Muscle layer of duodenum (tissue), 2 donors: Measurements from ENCODE around the gene PREP.

Source experiments
- H3K27ac ChIP-seq: one replicate; pipeline ENCODE4 v1.7.0; 2013; ENCODE audit warnings: mild to moderate bottlenecking, low read length
- H3K27me3 ChIP-seq: one replicate; pipeline ENCODE4 v1.7.0; 2013; ENCODE audit warnings: low read depth, mild to moderate bottlenecking, control low read depth, low read length
- H3K36me3 ChIP-seq, 2 donors: one replicate each; pipeline ENCODE4 v1.7.0; 2013; ENCODE audit warnings: low read length in 2 of 2, control low read depth in 1 of 2, mild to moderate bottlenecking in 1 of 2; ENCODE audit not compliant: insufficient read depth in 2 of 2, control insufficient read depth in 1 of 2
- H3K4me1 ChIP-seq, 2 donors: one replicate each; pipeline ENCODE4 v1.7.0; 2013; ENCODE audit warnings: low read length in 2 of 2, mild to moderate bottlenecking in 2 of 2, control low read depth in 1 of 2, moderate library complexity in 1 of 2; ENCODE audit not compliant: insufficient read depth in 2 of 2, control insufficient read depth in 1 of 2
- H3K4me3 ChIP-seq, 2 donors: one replicate each; pipeline ENCODE4 v1.7.0; 2013; ENCODE audit warnings: low read length in 2 of 2, low read depth in 1 of 2, mild to moderate bottlenecking in 1 of 2
- H3K9me3 ChIP-seq, 2 donors: one replicate each; pipeline ENCODE4 v1.7.0; 2013; ENCODE audit warnings: low read length in 2 of 2, control low read depth in 1 of 2, mild to moderate bottlenecking in 1 of 2; ENCODE audit not compliant: control insufficient read depth in 1 of 2
- donor health status: healthy.

The PREP gene

DNA sequence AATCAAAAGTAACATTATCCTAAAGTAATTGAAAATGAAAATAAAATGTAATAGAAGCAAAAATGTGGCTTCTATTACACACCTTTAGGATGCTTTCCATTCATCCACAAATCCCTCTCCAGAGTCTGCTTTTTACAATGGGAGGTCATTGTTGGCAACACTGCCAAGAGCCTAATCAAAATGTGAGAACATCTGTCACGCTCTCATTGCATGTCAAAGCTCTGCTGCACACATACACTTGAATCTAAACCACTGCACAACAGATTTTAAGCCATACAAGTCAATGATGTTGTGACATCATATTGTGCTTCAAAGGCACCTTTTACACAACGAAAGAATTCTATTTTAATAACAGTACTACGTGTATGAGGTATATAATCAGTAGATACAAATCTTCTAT lies 82.1 kb downstream of the PREP start:
- Histone ChIP-seq H3K27me3 (no peaks in the 10 kb centered on the region), H3K4me1 (no peaks in the 10 kb centered on the region), H3K36me3 (peaks cover 29 to 46% of the 10 kb centered on the region in 2 donors), H3K9me3 (no peaks in the 10 kb centered on the region), H3K27ac (no peak overlapping the region), H3K4me3 (no peak overlapping the region)

- H3K36me3 ChIP-seq: peaks cover 29 to 49% of the 10 kb centered on the region in 2 donors
- no peaks in the 10 kb centered on the region for H3K4me1 ChIP-seq
- no peak overlapping the region for H3K4me3 ChIP-seq
- no peaks in the 10 kb centered on the region for H3K9me3 ChIP-seq
- no peaks in the 10 kb centered on the region for H3K27me3 ChIP-seq
- no peak overlapping the region for H3K27ac ChIP-seq
These were observed 82.6 kb downstream of the PREP start for GRCh38 chr6:105320271-105320670.

GRCh38 chr6:105319331-105319730 lies 83.6 kb downstream of the PREP start:
- Histone ChIP-seq H3K27ac (no peak overlapping the region), H3K36me3 (peaks cover 30 to 44% of the 10 kb centered on the region in 2 donors)

GRCh38 chr6:105318660-105319059 lies 84.2 kb downstream of the PREP start:
- Histone ChIP-seq H3K9me3 (no peaks in the 10 kb centered on the region), H3K27me3 (no peaks in the 10 kb centered on the region), H3K36me3 (peaks cover 30 to 40% of the 10 kb centered on the region in 2 donors), H3K27ac (no peak overlapping the region), H3K4me3 (no peak overlapping the region), H3K4me1 (no peaks in the 10 kb centered on the region)

More at GRCh38 chr6:105319331-105319730, 83.6 kb downstream of the PREP start:
- no peaks in the 10 kb centered on the region for H3K27me3 ChIP-seq
- no peaks in the 10 kb centered on the region for H3K4me1 ChIP-seq
- no peaks in the 10 kb centered on the region for H3K9me3 ChIP-seq
- no peak overlapping the region for H3K4me3 ChIP-seq

GRCh38 chr6:105317607-105318533 lies 85.0 kb downstream of the PREP start:
- no peaks in the 10 kb centered on the region for H3K9me3 ChIP-seq
- H3K27me3 ChIP-seq: no peaks in the 10 kb centered on the region
- peaks cover 27 to 33% of the 10 kb centered on the region in 2 donors for H3K36me3 ChIP-seq
- no peak overlapping the region for H3K4me3 ChIP-seq
- H3K4me1 ChIP-seq: no peaks in the 10 kb centered on the region
- no peak overlapping the region for H3K27ac ChIP-seq

DNA sequence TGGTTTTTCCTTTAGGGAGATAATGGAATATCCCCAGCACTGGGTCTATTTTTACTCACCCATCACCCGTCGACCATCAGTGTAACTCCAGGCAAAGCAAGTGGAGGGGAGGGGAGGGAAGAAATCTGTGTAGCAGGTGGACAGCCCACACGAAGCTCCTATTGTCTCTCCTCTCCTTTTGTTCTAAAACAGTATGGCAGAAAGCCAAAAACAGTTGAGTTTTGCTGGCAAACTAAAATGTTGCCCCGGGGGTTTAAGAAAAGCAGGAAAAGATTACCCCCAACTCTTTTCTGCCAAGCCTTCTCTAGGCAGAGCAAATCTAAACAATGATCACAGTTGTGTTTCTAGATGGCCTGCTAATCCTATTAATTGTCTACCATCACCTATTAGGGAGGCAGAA lies 89.7 kb downstream of the PREP start:
- H3K4me3 ChIP-seq: no peak overlapping the region
- H3K9me3 ChIP-seq: no peaks in the 10 kb centered on the region
- H3K36me3 ChIP-seq: peaks cover 14 to 16% of the 10 kb centered on the region in 2 donors
- no peaks in the 10 kb centered on the region for H3K27me3 ChIP-seq
- no peaks in the 10 kb centered on the region for H3K4me1 ChIP-seq
- no peak overlapping the region for H3K27ac ChIP-seq

DNA sequence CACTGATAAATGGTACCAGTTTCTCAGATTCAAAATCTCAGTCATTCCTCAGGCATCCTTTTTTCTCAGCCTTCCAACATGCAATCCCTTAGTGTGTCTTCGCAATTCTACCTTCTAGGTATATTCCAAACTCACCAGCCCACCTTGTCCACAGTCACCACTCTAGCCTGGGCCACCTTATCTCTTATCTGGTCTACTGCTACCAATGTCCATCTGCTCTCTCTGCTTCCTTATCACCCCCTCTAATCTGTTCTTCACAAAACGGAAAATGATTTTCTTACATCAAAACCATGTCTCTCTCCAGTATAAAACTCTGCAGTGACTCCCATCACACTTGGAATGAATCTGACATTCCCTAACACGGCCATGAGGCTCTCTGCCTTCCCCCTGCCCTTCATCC lies 91.9 kb downstream of the PREP start:
- Histone ChIP-seq H3K4me1 (no peaks in the 10 kb centered on the region), H3K27me3 (no peaks in the 10 kb centered on the region), H3K27ac (no peak overlapping the region), H3K36me3 (peaks cover 5 to 11% of the 10 kb centered on the region in 2 donors), H3K9me3 (no peaks in the 10 kb centered on the region), H3K4me3 (no peak overlapping the region)

DNA sequence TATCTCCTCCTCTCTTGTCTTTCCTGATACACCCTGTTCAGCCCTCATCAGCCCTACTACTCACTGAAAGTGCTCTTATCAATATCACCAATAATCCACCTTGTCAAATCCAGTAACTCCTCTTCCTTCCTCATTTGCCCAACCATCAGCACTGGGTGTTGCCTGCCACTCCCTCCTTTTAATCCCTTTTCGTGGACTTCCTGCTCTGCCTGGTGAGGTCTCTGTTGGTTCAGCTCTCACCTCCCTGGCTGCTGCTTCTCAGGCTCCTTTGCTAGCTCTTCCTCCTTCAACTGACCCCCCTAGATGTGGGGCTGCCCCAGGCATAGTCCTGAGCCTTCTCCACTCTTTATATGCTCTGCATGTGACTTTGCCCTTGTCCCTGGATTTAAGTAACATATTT lies 92.5 kb downstream of the PREP start:
- Histone ChIP-seq H3K4me3 (no peak overlapping the region), H3K36me3 (peaks cover 0 to 7% of the 10 kb centered on the region in 2 donors), H3K9me3 (no peaks in the 10 kb centered on the region), H3K27me3 (no peaks in the 10 kb centered on the region), H3K27ac (no peak overlapping the region), H3K4me1 (no peaks in the 10 kb centered on the region)

- Histone ChIP-seq H3K36me3 (peaks cover 0 to 4% of the 10 kb centered on the region in 2 donors), H3K4me3 (no peak overlapping the region), H3K27ac (no peak overlapping the region), H3K27me3 (no peaks in the 10 kb centered on the region), H3K4me1 (no peaks in the 10 kb centered on the region), H3K9me3 (no peaks in the 10 kb centered on the region)
These were observed 94.0 kb downstream of the PREP start for GRCh38 chr6:105308840-105309239.

DNA sequence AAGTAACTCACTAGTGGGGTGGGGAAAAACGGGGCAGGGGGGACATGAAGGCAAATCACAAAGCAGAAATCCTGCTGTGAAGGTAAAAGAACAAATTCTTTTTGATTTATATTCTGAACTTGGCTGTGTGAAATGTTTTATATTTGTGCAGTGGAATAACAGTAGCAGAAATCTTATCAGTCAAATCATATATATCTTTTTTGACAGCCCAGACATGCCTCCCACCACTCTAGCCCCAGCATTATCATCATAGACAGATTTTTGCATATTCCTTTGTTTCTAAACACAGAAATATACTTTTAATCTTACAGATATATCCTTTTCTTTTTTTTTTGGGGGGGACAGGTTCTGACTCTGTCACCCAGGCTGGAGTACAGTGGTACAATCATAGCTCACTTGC lies 97.4 kb downstream of the PREP start:
- no peak overlapping the region for H3K27ac ChIP-seq
- no peaks in the 10 kb centered on the region for H3K27me3 ChIP-seq
- H3K4me1 ChIP-seq: no peaks in the 10 kb centered on the region
- H3K36me3 ChIP-seq: no peaks in the 10 kb centered on the region
- no peaks in the 10 kb centered on the region for H3K9me3 ChIP-seq
- no peak overlapping the region for H3K4me3 ChIP-seq

- no peaks in the 10 kb centered on the region for H3K27me3 ChIP-seq
- no peak overlapping the region for H3K4me3 ChIP-seq
- H3K9me3 ChIP-seq: no peaks in the 10 kb centered on the region
- no peaks in the 10 kb centered on the region for H3K36me3 ChIP-seq
- H3K4me1 ChIP-seq: no peaks in the 10 kb centered on the region
- no peak overlapping the region for H3K27ac ChIP-seq
These were observed 98.1 kb downstream of the PREP start for GRCh38 chr6:105304825-105305224.

GRCh38 chr6:105304366-105304765 lies 98.5 kb downstream of the PREP start:
- Histone ChIP-seq H3K9me3 (no peaks in the 10 kb centered on the region), H3K4me1 (no peaks in the 10 kb centered on the region), H3K36me3 (no peaks in the 10 kb centered on the region), H3K4me3 (no peak overlapping the region), H3K27me3 (no peaks in the 10 kb centered on the region), H3K27ac (no peak overlapping the region)
